Mammary epithelial cell (primary cell): Measurements from ENCODE around the gene TMEM236.

Source experiments
- CTCF ChIP-seq, 2 donors: IDR thresholded peaks in 1 of 2; conservative IDR thresholded peaks in 1 of 2; 2 replicates each; pipeline ENCODE4 v1.5.1; 2011 to 2012; ENCODE audit warnings: inconsistent platforms in 2 of 2, low read length in 2 of 2, mild to moderate bottlenecking in 2 of 2, control low read depth in 1 of 2, low read depth in 1 of 2; ENCODE audit not compliant: insufficient read depth in 1 of 2; ENCODE audit errors: extremely low read depth in 1 of 2
- EZH2 ChIP-seq: IDR thresholded peaks from 2 replicates; pipeline ENCODE4 v1.6.1; 2012; ENCODE audit warnings: low read length, inconsistent platforms, borderline replicate concordance

GRCh38 chr10:17780727-17781126, 28.7 kb downstream of the TMEM236 start:
- TF ChIP-seq CTCF (conservative IDR thresholded peaks at IDR 0.05 in 1 of 2, IDR thresholded peaks at IDR 0.05 in 1 of 2; ENCODE audit: extremely low read depth in 1 of 2, insufficient read depth in 1 of 2, low read depth in 1 of 2, low read length in 2 of 2) (no peak), EZH2 (no peak)
